ENCODE measurements around the gene HSPA6.
"Not testable (repeated sequence)": the region's sequence is repeated elsewhere in the genome, so short reads cannot be mapped to it uniquely, and the experiment has no call there.

The HSPA6 gene

GRCh38 chr1:161503394-161503748, 21.0 kb upstream of the HSPA6 start:
- DNase-seq (ENCODE audit: low read depth) = no peak

GRCh38 chr1:161505686-161506085, 18.7 kb upstream of the HSPA6 start:
- DNase-seq (ENCODE audit: low read depth) = no peak

GRCh38 chr1:161506336-161507223, 17.8 kb upstream of the HSPA6 start:
- no peak for DNase-seq (ENCODE audit: low read depth)

GRCh38 chr1:161510477-161510876, 13.9 kb upstream of the HSPA6 start:
- no peak for DNase-seq (ENCODE audit: low read depth)

- no peak for DNase-seq (ENCODE audit: low read depth)
These were observed 13.2 kb upstream of the HSPA6 start for GRCh38 chr1:161511018-161511755.

- no peak for DNase-seq (ENCODE audit: low read depth)
These were observed 12.6 kb upstream of the HSPA6 start for GRCh38 chr1:161511756-161512060.

- not testable (repeated sequence) for DNase-seq (ENCODE audit: low read depth)
These were observed 11.5 kb upstream of the HSPA6 start for GRCh38 chr1:161512636-161513447.

GRCh38 chr1:161513448-161513780, 10.9 kb upstream of the HSPA6 start:
- DNase-seq (ENCODE audit: low read depth) = not testable (repeated sequence)

- DNase-seq (ENCODE audit: low read depth) = not testable (repeated sequence)
These were observed 10.4 kb upstream of the HSPA6 start for GRCh38 chr1:161513953-161514352.

- DNase-seq (ENCODE audit: low read depth) = not testable (repeated sequence)
These were observed 1.1 kb upstream of the HSPA6 start for GRCh38 chr1:161523041-161523816.

GRCh38 chr1:161524742-161525291, 477 bp downstream of the HSPA6 start:
- not testable (repeated sequence) for DNase-seq (ENCODE audit: low read depth)

- not testable (repeated sequence) for DNase-seq (ENCODE audit: low read depth)
These were observed 981 bp downstream of the HSPA6 start for GRCh38 chr1:161525321-161525720.

GRCh38 chr1:161525918-161526317, 1.6 kb downstream of the HSPA6 start:
- not testable (repeated sequence) for DNase-seq (ENCODE audit: low read depth)

GRCh38 chr1:161528550-161528949, 4.2 kb downstream of the HSPA6 start:
- DNase-seq (ENCODE audit: low read depth) = not testable (repeated sequence)

GRCh38 chr1:161529463-161530104, 5.2 kb downstream of the HSPA6 start:
- not testable (repeated sequence) for DNase-seq (ENCODE audit: low read depth)

GRCh38 chr1:161530158-161530557, 5.8 kb downstream of the HSPA6 start:
- DNase-seq (ENCODE audit: low read depth) = peak; percentile 82

GRCh38 chr1:161530671-161531641, 6.6 kb downstream of the HSPA6 start:
- DNase-seq (ENCODE audit: low read depth) = peak; percentile 97

- DNase-seq (ENCODE audit: low read depth) = no peak
These were observed 7.8 kb downstream of the HSPA6 start for GRCh38 chr1:161531986-161532643.

All from activated T-cell treated with anti-CD3 and anti-CD28 coated beads for 24 hours (primary cell).